Uterus (tissue), 2 donors: ENCODE data around the gene TBC1D25.

Experiments used
- CTCF ChIP-seq, 4 experiments: fragments of 200-600 bp in 2 of 4; fragments of 450-650 bp in 2 of 4; sonication (generic) in 2 of 4; IDR thresholded peaks; one replicate each; pipeline ENCODE4 v1.5.1; 2016 to 2019; ENCODE audit warnings: antibody characterized with exemption in 4 of 4, mild to moderate bottlenecking in 2 of 4, moderate library complexity in 1 of 4
- POLR2A ChIP-seq, 2 donors: fragments of 450-650 bp; IDR thresholded peaks; one replicate each; pipeline ENCODE4 v1.6.1; 2016; ENCODE audit warnings: antibody characterized with exemption in 2 of 2, mild to moderate bottlenecking in 1 of 2, moderate library complexity in 1 of 2

GRCh38 chrX:48604701-48605100 is 65.2 kb downstream of the TBC1D25 start:
- no peak for TF ChIP-seq POLR2A (IDR thresholded peaks at IDR 0.05)
- no peak for TF ChIP-seq CTCF (IDR thresholded peaks at IDR 0.05)
